NOMO-1 (cell line): ENCODE measurements around the gene JAZF1.
"Not testable (repeated sequence)": the region's sequence is repeated elsewhere in the genome, so short reads cannot be mapped to it uniquely, and the experiment has no call there.

Experiments
- DNase-seq, 2 experiments: peaks; one replicate each; lab custom pipeline; 2025; ENCODE audit not compliant: unreplicated experiment in 2 of 2; lab: John Stamatoyannopoulos, UW

JAZF1 gene

GRCh38 chr7:27928001-27928400, 252.6 kb downstream of the JAZF1 start:
- no peak for DNase-seq

- no peak for DNase-seq
These were observed 254.9 kb downstream of the JAZF1 start for GRCh38 chr7:27925573-27926201.

- no peak for DNase-seq
These were observed 257.0 kb downstream of the JAZF1 start for GRCh38 chr7:27923642-27923980.

GRCh38 chr7:27922907-27923641, 257.5 kb downstream of the JAZF1 start:
- DNase-seq, result no peak

GRCh38 chr7:27922389-27922788, 258.2 kb downstream of the JAZF1 start:
- DNase-seq, result not testable (repeated sequence)

- peak; percentile 64 to 69 for DNase-seq
These were observed 259.3 kb downstream of the JAZF1 start for GRCh38 chr7:27921081-27921836.

GRCh38 chr7:27920281-27920946, 260.2 kb downstream of the JAZF1 start:
- DNase-seq, result no peak

- DNase-seq, result no peak
These were observed 262.1 kb downstream of the JAZF1 start for GRCh38 chr7:27918503-27918902.

GRCh38 chr7:27917774-27918314, 262.8 kb downstream of the JAZF1 start:
- DNase-seq, result no peak

GRCh38 chr7:27917119-27917518, 263.5 kb downstream of the JAZF1 start:
- DNase-seq, result no peak

- no peak for DNase-seq
These were observed 264.2 kb downstream of the JAZF1 start for GRCh38 chr7:27916372-27916771.

GRCh38 chr7:27914409-27914808, 266.2 kb downstream of the JAZF1 start:
- no peak for DNase-seq

GRCh38 chr7:27912751-27913150, 267.8 kb downstream of the JAZF1 start:
- DNase-seq, result no peak

GRCh38 chr7:27911920-27912319, 268.7 kb downstream of the JAZF1 start:
- DNase-seq, result no peak

GRCh38 chr7:27910326-27910725, 270.3 kb downstream of the JAZF1 start:
- DNase-seq, result no peak

GRCh38 chr7:27908534-27909165, 271.9 kb downstream of the JAZF1 start:
- DNase-seq, result no peak

- no peak for DNase-seq
These were observed 274.1 kb downstream of the JAZF1 start for GRCh38 chr7:27906385-27907091.

GRCh38 chr7:27905951-27906350, 274.6 kb downstream of the JAZF1 start:
- DNase-seq, result no peak

GRCh38 chr7:27901028-27901760, 279.4 kb downstream of the JAZF1 start:
- DNase-seq, result peak; percentile 68 to 89
